CD4-positive, alpha-beta T cell treated with Interleukin-17A for 1 hour (primary cell): ENCODE measurements around the gene CELSR3.
A peak's percentile ranks its signal among the peaks of the same experiment; 100 is the strongest.

Experiments used
- DNase-seq: peaks from one replicate; pipeline ENCODE4 v3.0.0-alpha.2; 2020

The CELSR3 gene

GRCh38 chr3:48631516-48632448 is 30.9 kb downstream of the CELSR3 start:
- DNase-seq: no peak

- no peak for DNase-seq
Observed at GRCh38 chr3:48630833-48631232, 31.9 kb downstream of the CELSR3 start.

GRCh38 chr3:48630407-48630806 is 32.3 kb downstream of the CELSR3 start:
- DNase-seq: no peak

- DNase-seq: no peak
Observed at GRCh38 chr3:48629894-48630293, 32.8 kb downstream of the CELSR3 start.

- DNase-seq: no peak
Observed at GRCh38 chr3:48628277-48629017, 34.2 kb downstream of the CELSR3 start.

- DNase-seq: no peak
Observed at GRCh38 chr3:48625600-48625999, 37.1 kb downstream of the CELSR3 start.

- no peak for DNase-seq
Observed at GRCh38 chr3:48624767-48625166, 37.9 kb downstream of the CELSR3 start.

- no peak for DNase-seq
Observed at GRCh38 chr3:48623851-48624547, 38.7 kb downstream of the CELSR3 start.

- no peak for DNase-seq
Observed at GRCh38 chr3:48621461-48621869, 41.2 kb downstream of the CELSR3 start, which contains the start of gene TMEM89. TSS of gene TMEM89 (minus strand) at chr3:48621769. CDS start at chr3:48621756, 13 bp downstream.

- no peak for DNase-seq
Observed at GRCh38 chr3:48619541-48620524, 42.9 kb downstream of the CELSR3 start.

- no peak for DNase-seq
Observed at GRCh38 chr3:48617559-48617958, 45.1 kb downstream of the CELSR3 start.

GRCh38 chr3:48614044-48614443 is 48.6 kb downstream of the CELSR3 start:
- no peak for DNase-seq

GRCh38 chr3:48612309-48612708 is 50.4 kb downstream of the CELSR3 start:
- DNase-seq: no peak

- peak; percentile 94 for DNase-seq
Observed at GRCh38 chr3:48609088-48610005, 53.3 kb downstream of the CELSR3 start, which contains the start of gene UQCRC1. TSS of gene UQCRC1 (minus strand) at chr3:48609646. CDS start at chr3:48609620, 26 bp downstream.

GRCh38 chr3:48607519-48607918 is 55.2 kb downstream of the CELSR3 start:
- no peak for DNase-seq

- no peak for DNase-seq
Observed at GRCh38 chr3:48601622-48601994, 61.1 kb downstream of the CELSR3 start.

- no peak for DNase-seq
Observed at GRCh38 chr3:48600711-48601621, 61.7 kb downstream of the CELSR3 start.

GRCh38 chr3:48599509-48600285 is 63.0 kb downstream of the CELSR3 start:
- no peak for DNase-seq

- DNase-seq: no peak
Observed at GRCh38 chr3:48599077-48599501, 63.6 kb downstream of the CELSR3 start.
